ENCODE data around the gene VPS13C.
A peak's percentile ranks its signal among the peaks of the same experiment; 100 is the strongest.
"Not testable (repeated sequence)": the region's sequence is repeated elsewhere in the genome, so short reads cannot be mapped to it uniquely, and the experiment has no call there.

The VPS13C gene

DNA sequence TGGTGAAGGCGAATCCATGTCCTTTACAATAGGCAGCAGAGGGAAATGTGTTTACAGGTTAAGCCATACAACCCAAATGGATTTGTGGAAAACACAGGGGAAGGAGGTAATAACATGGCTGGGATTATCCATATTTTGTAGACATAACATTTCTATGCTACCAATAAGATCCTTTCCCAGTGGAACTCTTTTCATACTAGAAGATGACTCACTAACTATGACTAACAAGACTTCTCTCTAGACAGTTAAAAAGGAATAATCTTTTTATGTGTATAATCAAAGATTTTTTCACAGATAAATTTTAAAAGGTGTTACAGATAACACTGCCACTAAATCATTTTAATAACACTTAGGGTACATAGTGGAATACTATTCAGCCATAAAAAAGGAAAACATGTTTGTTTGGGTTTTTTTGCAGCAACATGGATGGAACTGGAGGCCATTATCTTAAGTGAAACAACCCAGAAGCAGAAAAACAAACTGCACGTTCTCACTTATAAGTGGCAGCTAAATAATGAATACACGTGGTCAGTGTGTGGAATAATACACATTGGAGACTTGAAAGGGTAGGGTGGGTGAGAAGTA, 39.6 kb downstream of the VPS13C start:
- TF ChIP-seq, protein P1, sequence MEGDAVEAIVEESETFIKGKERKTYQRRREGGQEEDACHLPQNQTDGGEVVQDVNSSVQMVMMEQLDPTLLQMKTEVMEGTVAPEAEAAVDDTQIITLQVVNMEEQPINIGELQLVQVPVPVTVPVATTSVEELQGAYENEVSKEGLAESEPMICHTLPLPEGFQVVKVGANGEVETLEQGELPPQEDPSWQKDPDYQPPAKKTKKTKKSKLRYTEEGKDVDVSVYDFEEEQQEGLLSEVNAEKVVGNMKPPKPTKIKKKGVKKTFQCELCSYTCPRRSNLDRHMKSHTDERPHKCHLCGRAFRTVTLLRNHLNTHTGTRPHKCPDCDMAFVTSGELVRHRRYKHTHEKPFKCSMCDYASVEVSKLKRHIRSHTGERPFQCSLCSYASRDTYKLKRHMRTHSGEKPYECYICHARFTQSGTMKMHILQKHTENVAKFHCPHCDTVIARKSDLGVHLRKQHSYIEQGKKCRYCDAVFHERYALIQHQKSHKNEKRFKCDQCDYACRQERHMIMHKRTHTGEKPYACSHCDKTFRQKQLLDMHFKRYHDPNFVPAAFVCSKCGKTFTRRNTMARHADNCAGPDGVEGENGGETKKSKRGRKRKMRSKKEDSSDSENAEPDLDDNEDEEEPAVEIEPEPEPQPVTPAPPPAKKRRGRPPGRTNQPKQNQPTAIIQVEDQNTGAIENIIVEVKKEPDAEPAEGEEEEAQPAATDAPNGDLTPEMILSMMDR (IDR thresholded peaks at IDR 0.05; ENCODE audit: insufficient read depth, missing control alignments), result no peak
- DNase-seq (ENCODE audit: insufficient read length, low spot score) (no peak), FAIRE-seq (no peak)

DNA sequence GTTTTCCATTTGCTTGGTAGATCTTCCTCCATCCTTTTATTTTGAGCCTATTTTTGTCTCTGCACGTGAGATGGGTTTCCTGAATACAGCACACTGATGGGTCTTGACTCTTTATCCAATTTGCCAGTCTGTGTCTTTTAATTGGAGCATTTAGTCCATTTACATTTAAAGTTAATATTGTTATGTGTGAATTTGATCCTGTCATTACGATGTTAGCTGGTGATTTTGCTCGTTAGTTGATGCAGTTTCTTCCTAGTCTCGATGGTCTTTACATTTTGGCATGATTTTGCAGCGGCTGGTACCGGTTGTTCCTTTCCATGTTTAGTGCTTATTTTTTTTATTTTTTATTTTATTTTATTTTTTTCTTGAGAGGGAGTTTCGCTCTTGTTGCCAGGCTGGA, 54.9 kb downstream of the VPS13C start:
- not testable (repeated sequence) for DNase-seq (ENCODE audit: insufficient read length, low spot score); FAIRE-seq

DNA sequence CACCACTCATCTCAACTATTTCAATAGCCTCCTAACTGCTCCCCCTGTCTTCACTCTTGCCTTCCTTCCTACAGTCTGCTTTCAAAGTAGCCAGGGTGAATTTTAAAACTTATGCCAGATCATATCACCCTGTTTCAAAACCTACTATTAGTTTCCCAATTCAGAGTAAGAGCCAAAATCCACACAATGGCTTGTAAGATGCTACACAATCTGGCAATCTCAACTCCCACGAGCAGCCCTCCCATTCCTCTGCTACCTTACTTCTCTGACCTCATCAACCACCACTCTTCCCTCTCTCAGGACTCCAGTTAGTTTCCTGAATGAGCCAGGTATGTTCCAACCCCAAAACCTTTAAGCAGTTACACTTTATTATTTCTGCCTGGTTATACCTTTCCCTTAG, 62.5 kb downstream of the VPS13C start:
- DNase-seq (ENCODE audit: insufficient read length, low spot score) (no peak), FAIRE-seq (no peak)
- TF ChIP-seq, protein P1 (IDR thresholded peaks at IDR 0.05; ENCODE audit: insufficient read depth, missing control alignments), result no peak

DNA sequence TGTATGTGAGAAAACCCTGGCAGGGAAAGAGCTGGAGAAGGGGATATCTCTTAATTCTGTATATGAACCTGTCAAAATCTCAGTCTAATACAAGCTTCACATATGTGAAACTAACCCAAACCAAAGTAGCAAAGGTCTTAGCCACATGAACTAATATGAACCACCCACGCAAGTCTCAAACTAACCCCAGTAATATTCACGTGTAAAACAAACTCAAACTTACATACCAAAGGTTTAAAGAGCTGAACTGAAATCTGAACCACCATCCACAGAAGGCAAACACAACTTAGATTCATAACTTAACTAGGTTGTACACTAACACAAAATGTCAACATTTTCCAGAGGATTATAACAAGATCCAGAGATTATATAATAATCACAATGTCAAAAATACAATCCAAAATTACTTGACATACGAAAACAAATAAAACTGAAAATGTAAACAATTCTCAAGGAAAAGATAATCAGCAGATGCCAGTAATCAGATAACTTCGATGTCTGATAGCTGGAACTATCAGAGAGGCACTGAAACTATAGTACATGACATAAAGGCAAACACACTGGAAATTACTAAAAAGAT, 64.1 kb downstream of the VPS13C start:
- FAIRE-seq (no peak), DNase-seq (ENCODE audit: insufficient read length, low spot score) (no peak)
- TF ChIP-seq, protein P1 (IDR thresholded peaks at IDR 0.05; ENCODE audit: insufficient read depth, missing control alignments), result no peak

DNA sequence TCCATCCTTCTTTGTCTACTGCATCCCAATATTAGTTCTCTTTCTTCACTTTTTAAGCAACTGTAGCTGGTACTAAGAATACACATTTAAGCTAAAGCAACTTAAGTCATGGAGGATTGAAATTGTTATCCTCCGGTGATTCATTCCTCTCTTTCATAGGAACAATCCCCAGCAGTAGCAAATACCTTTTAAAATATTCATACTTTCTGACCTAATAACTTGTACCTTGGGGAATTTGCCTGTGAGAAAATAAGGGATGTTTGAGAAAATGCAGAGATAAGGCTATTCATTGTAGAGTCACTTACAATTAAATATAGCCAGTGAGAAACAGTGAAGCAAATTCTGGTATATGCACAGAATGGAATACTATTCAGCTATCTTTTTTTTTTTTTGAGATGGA, 66.0 kb downstream of the VPS13C start:
- TF ChIP-seq, protein P1 (IDR thresholded peaks at IDR 0.05; ENCODE audit: insufficient read depth, missing control alignments), result no peak
- DNase-seq (ENCODE audit: insufficient read length, low spot score), result no peak
- no peak for FAIRE-seq

DNA sequence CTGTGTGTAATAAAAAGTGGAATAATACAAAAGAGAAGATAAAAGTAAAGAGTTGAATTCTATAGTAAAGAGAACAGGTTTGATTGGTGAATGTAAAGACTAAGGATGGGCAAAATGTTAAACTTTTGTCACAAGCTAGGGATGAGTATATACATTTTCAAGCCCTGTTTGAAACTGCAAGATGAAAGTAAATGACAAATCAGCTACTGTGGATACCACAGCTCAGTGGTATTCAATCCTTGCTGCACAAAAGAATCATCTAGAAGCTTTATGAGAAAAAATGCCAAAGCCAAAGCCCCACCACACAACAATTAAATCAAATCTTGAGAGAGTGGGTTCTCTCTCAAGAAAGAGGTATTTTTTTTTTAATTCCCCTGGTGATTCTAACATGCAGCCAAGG, 67.7 kb downstream of the VPS13C start:
- FAIRE-seq, result no peak
- no peak for DNase-seq (ENCODE audit: insufficient read length, low spot score)
- TF ChIP-seq, protein P1 (IDR thresholded peaks at IDR 0.05; ENCODE audit: insufficient read depth, missing control alignments), result no peak

DNA sequence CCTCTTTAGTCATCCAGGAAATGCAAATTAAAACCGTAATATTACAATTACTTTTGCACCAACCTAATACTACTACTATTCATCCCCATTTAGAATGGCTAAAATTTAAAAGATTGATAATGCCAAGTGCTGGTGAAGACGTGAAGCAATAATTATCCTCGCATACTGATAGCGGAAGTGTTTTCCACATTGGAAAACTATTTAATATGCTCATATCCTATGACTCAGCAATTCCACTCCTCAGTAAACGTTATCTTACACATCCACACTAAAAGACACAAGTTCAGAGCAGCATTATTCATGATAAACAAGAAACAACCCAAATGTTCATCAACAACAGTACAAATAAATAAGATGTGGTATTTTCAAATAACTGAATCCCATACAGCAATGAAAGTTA, 70.6 kb downstream of the VPS13C start:
- DNase-seq (ENCODE audit: insufficient read length, low spot score), result no peak
- peak; percentile 25 for FAIRE-seq
- TF ChIP-seq, protein P1 (IDR thresholded peaks at IDR 0.05; ENCODE audit: insufficient read depth, missing control alignments), result no peak
